HUES48 (cell line): Measurements from ENCODE around the gene AHCTF1.

ENCODE experiments used
- H3K27ac ChIP-seq: one replicate; pipeline ENCODE4 v1.7.0; 2013; ENCODE audit warnings: low read depth, low read length, inconsistent platforms
- H3K27me3 ChIP-seq: 2 replicates; pipeline ENCODE4 v1.6.1; 2013; ENCODE audit warnings: mild to moderate bottlenecking, low read length; ENCODE audit not compliant: control insufficient read depth, insufficient read depth
- H3K36me3 ChIP-seq: 2 replicates; pipeline ENCODE4 v1.6.1; 2013; ENCODE audit warnings: low read length; ENCODE audit not compliant: control insufficient read depth, insufficient read depth
- H3K4me1 ChIP-seq: 2 replicates; pipeline ENCODE4 v1.6.1; 2013; ENCODE audit warnings: mild to moderate bottlenecking, low read length; ENCODE audit not compliant: control insufficient read depth, insufficient read depth
- H3K4me3 ChIP-seq: 2 replicates; pipeline ENCODE4 v1.5.1; 2013; ENCODE audit warnings: mild to moderate bottlenecking, low read depth, low read length
- H3K9ac ChIP-seq: 2 replicates; pipeline ENCODE4 v1.6.1; 2013; ENCODE audit warnings: mild to moderate bottlenecking, low read depth, low read length, moderate library complexity
- H3K9me3 ChIP-seq: 2 replicates; pipeline ENCODE4 v1.6.1; 2013; ENCODE audit warnings: low read length; ENCODE audit not compliant: control insufficient read depth, insufficient read depth

AHCTF1 gene

DNA sequence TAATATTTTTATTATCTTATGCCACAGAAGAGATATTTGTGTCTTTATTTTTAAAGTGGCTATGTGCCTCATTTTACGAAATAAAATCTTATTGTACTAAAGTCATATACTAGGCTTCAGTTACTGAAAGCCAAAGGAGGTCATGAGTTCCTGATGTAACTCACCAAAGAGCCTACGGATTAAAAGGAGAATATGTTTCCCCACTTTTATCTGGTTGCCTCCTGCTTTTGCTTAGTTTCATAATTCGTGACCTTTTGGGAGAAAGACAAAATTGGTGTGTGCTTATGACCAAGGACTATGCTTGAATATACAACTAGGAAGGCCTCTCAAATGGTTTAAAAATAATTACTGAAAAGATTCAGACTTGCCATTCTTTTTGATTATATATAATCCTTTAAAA, 18.2 kb upstream of the AHCTF1 start:
- Histone ChIP-seq H3K36me3 (peaks cover 10% of the 10 kb centered on the region), H3K27me3 (no peaks in the 10 kb centered on the region), H3K27ac (no peak overlapping the region)

DNA sequence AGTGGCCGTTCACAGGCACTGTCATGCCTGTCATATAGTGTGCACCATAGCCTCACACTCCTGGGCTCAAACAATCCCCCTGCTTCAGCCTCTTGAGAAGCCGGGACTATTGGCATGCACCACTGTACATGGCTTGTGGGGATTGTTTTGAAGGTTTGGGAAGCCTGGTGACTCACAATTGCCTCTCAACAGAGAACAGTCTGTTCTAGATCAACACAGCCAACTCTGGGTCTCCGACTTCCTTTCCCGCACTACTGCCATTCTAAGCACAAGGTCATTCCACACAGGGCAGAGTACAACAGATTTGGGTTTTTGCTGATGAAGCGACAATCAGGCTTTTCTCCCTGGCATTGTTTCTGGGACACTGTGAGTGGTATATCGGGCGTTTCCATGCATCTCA, 15.5 kb upstream of the AHCTF1 start:
- Histone ChIP-seq H3K9ac (no peak overlapping the region), H3K36me3 (peaks cover 13% of the 10 kb centered on the region; the same call in 1 of the 2 replicates), H3K4me1 (peaks cover 12% of the 10 kb centered on the region), H3K27ac (no peak overlapping the region), H3K4me3 (no peak overlapping the region), H3K9me3 (no peaks in the 10 kb centered on the region), H3K27me3 (no peaks in the 10 kb centered on the region)

More for the DNA sequence above, 18.2 kb upstream of the AHCTF1 start:
- H3K9me3 ChIP-seq: no peaks in the 10 kb centered on the region
- H3K9ac ChIP-seq: no peak overlapping the region
- H3K4me1 ChIP-seq: peaks cover 12% of the 10 kb centered on the region
- H3K4me3 ChIP-seq: no peak overlapping the region

DNA sequence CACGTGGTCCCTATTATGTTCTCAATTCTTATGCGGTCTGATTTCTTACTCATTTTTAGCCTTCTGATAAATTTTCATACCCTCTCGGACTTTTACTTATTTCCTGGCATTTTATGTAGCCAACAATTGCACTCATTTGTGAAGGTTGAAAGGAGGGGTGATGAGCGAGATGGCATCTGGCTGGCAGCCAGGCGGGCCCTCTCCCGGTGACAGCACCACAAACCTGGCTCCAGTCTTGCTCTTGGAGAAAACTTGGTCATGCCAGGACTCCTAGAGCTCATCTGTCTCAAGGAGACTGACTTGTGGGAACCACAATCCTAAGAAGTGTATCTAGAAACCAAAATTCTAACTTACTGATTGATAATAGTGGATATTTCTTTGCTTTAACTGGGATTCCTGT, 14.6 kb upstream of the AHCTF1 start:
- Histone ChIP-seq H3K27me3 (no peaks in the 10 kb centered on the region), H3K9me3 (no peaks in the 10 kb centered on the region), H3K4me3 (no peak overlapping the region), H3K36me3 (peaks cover 13% of the 10 kb centered on the region; the same call in 1 of the 2 replicates), H3K27ac (no peak overlapping the region), H3K9ac (no peak overlapping the region), H3K4me1 (peaks cover 12% of the 10 kb centered on the region)

DNA sequence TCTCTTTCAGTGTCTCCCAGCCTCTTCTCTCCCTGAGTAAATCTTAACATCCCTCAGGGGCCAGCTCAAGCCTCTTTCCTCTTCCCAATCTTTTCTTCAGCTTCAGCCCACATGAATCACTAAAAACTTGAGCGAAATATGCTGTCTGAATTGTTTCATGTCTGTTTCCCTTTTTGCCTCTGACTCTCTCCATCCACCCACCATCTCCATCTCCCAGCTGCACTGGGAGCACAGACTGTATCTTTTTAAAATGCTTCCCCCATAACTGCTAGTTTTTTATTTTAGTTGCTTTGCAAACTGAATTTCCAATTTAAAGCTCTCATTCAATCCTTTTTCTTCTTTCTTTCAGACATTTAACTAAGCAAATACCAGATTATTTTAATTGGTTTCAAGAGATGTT, 3.0 kb upstream of the AHCTF1 start:
- Histone ChIP-seq H3K9me3 (no peaks in the 10 kb centered on the region), H3K27ac (no peak overlapping the region), H3K4me1 (0 out of 2 replicates have a peak, but pooled peaks cover 4% of the 10 kb centered on the region), H3K4me3 (no peak overlapping the region), H3K9ac (no peak overlapping the region), H3K36me3 (peaks cover 9% of the 10 kb centered on the region), H3K27me3 (no peaks in the 10 kb centered on the region)

DNA sequence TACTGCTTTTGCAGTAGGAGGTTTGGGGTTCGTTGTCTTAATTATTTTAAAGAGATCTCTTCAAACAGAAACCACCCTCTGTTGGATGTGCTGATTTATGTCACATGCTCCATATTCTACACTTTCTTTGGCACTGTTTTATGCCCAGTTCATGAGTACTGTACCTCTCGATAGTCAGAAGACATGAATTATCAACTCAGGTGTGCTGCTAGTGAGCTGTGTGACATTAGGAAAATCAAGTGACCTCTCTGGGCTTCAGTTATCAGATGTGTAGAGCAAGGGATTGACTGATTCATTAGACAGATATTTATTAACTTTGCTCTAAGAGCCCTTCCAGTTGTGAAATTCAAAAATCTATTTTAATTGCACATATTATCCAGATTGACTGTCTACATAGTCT, 2.1 kb upstream of the AHCTF1 start:
- Histone ChIP-seq H3K4me3 (no peak overlapping the region), H3K9me3 (no peaks in the 10 kb centered on the region), H3K9ac (no peak overlapping the region), H3K27ac (no peak overlapping the region), H3K36me3 (peaks cover 8% of the 10 kb centered on the region), H3K4me1 (0 out of 2 replicates have a peak, but pooled peaks cover 5% of the 10 kb centered on the region), H3K27me3 (no peaks in the 10 kb centered on the region)

DNA sequence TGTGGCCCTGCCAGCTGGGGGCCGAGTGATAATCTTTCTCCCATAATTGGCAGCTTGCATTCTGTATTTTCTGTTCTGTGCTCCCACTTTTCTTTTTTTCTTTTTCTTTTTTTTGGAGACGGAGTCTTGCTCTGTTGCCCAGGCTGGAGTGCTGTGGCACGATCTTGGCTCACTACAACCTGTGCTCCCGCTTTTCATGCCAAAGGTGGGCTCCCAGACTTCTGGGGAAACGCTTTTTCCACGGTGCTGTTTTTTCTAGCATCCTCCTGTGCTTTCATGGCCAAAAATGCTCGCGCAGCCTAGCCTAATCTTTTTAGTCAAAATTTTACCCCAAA, 585 bp upstream of the AHCTF1 start:
- peak overlapping the region; percentile 91; the same call in 1 of the 2 replicates for H3K9ac ChIP-seq
- no peaks in the 10 kb centered on the region for H3K27me3 ChIP-seq
- H3K9me3 ChIP-seq: no peaks in the 10 kb centered on the region
- peak overlapping the region; percentile 98 for H3K27ac ChIP-seq
- peaks cover 11% of the 10 kb centered on the region for H3K36me3 ChIP-seq
- H3K4me1 ChIP-seq: 0 out of 2 replicates have a peak, but pooled peaks cover 9% of the 10 kb centered on the region
- peak overlapping the region; percentile 95 for H3K4me3 ChIP-seq

DNA sequence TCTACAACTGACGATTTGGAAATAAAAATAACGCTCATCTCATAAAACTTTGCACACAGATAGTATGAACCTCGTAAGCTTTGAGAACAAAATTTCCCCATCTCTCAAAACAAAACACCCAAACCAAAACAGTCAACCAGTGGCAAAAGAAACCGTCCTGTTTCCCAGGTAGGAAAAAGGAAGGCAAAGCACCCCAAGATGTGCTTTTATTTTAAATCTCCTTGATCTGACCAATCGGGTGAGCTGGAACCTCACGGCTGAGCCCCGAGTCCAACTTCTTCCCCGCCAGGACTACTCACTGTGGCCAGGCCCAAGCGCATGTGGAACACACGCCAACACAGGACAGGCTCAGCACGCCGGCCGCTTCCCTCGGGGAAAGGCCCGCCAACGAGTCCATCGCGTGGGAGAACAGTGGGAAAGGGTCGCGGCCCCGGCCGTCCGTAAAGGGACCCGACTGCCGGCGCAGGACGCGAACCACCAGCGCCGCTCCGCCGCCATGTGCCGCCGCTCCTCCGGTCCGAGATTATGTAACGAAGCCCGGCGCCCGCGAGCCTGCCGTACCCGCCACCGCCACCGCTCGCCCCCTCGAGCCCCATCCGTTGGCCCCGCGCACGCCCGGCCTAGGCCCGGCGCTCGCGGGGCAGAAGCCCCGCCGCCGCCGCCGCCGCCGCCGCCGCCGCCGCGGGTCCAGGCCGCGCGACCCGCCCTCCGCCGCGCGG, 759 bp downstream of the AHCTF1 start:
- peaks cover 20% of the 10 kb centered on the region for H3K36me3 ChIP-seq
- peak overlapping the region; percentile 98 for H3K27ac ChIP-seq
- H3K4me1 ChIP-seq: peaks cover 11% of the 10 kb centered on the region; the same call in 1 of the 2 replicates
- peak overlapping the region; percentile 92 for H3K9ac ChIP-seq
- no peaks in the 10 kb centered on the region for H3K27me3 ChIP-seq
- peak overlapping the region; percentile 95 for H3K4me3 ChIP-seq
- H3K9me3 ChIP-seq: no peaks in the 10 kb centered on the region

DNA sequence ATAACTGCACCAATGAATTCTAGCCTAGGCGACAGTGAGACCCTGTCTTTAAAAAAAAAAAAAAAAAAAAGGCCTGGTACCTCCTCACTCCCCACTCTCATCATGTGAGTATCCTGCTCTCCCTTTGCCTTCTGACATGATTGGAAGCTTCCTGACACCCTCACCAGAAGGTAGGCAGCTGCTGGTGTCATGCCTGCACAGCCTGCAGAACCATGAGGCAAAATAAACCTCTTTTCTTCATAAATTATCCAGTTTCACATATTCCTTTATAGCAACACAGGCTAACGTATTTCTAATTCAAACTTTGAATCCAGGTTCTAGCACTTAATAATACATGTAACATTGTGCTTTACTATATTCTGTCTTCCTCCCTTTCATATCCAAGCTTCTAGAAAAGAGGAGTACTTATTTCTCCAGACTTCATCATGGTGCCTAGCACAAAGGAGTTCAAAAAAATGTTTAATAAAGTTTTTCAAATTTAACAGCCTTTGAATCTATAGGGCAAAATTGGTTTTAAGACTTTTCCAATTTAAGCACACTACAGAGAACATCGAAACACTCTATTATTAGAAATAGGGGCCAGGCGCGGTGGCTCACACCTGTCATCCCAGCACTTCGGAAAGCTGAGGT, 5.6 kb downstream of the AHCTF1 start:
- Histone ChIP-seq H3K4me3 (no peak overlapping the region), H3K9me3 (no peaks in the 10 kb centered on the region), H3K27ac (no peak overlapping the region), H3K9ac (no peak overlapping the region), H3K36me3 (peaks cover 26% of the 10 kb centered on the region), H3K27me3 (no peaks in the 10 kb centered on the region), H3K4me1 (peaks cover 13% of the 10 kb centered on the region; the same call in 1 of the 2 replicates)

DNA sequence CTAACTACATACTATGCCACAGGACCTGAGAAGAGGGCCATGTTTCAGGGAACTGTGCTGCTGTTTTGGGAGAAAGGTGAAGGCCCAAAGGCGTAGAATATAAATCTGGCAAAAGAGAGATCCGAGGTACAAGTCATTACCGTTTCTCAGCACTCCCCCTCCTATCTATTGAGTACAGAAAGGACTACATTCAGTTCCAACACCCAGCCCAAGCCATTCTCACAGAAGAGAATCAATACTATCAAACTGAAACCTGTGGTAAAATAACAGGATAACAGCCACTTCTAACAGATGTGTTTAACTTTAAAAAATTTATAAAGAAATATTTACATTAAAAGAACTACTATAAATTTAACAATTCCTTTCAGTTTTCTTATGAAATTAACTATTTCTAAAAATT, 7.8 kb downstream of the AHCTF1 start:
- peaks cover 23% of the 10 kb centered on the region for H3K36me3 ChIP-seq
- no peak overlapping the region for H3K27ac ChIP-seq
- H3K4me3 ChIP-seq: no peak overlapping the region
- no peaks in the 10 kb centered on the region for H3K9me3 ChIP-seq
- no peak overlapping the region for H3K9ac ChIP-seq
- peaks cover 13% of the 10 kb centered on the region; the same call in 1 of the 2 replicates for H3K4me1 ChIP-seq
- H3K27me3 ChIP-seq: no peaks in the 10 kb centered on the region

DNA sequence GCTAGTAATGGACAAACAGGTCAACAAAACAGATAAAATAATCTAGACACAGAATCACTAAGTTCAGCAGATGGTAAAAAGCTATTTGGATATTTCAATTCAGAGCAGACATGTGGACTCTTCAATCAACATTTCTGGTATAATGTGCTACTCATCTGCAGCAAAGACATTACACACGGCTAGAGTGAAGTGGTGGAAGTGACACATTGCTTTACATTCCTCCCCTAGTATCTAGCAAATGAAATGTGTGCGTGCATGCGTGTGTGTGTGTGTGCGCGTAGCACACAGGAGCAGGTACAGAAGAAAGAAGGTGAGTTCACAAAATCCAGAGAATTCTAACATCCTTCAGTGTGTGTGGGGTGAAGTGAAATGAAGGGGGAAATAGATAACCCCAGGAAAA, 8.3 kb downstream of the AHCTF1 start:
- Histone ChIP-seq H3K36me3 (peaks cover 20% of the 10 kb centered on the region), H3K27ac (no peak overlapping the region), H3K9me3 (no peaks in the 10 kb centered on the region), H3K4me1 (peaks cover 8% of the 10 kb centered on the region; the same call in 1 of the 2 replicates), H3K4me3 (no peak overlapping the region), H3K9ac (no peak overlapping the region), H3K27me3 (no peaks in the 10 kb centered on the region)

DNA sequence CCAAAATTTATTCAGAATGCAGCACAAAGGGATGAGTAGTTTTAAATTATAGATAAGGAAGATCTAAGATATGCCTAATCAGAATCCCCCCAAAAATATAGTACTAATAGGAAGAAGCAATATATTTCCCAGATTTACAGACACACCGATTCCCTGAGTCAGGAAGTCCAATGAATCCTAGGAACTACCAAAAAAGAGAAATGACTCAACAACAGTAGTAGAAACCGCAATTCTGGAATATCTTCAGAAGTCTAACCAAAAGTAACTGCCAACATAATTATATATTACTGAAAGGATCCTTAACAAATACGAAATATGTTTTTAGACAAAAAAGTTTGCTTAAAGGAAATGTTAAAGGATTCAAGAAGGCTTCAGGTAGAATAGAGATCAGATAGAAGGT, 10.3 kb downstream of the AHCTF1 start:
- Histone ChIP-seq H3K9me3 (no peaks in the 10 kb centered on the region), H3K27me3 (no peaks in the 10 kb centered on the region), H3K4me3 (no peak overlapping the region), H3K36me3 (peaks cover 31% of the 10 kb centered on the region), H3K27ac (no peak overlapping the region), H3K9ac (no peak overlapping the region), H3K4me1 (peaks cover 8% of the 10 kb centered on the region; the same call in 1 of the 2 replicates)
